VCaP (cell line): ENCODE results near the gene TRPM3.

Experiments used
- H3K27ac ChIP-seq: fragments of 450-650 bp; 2 replicates; pipeline ENCODE4 v1.5.1; 2017
- TF ChIP-seq, protein P1 (sequence below): fragments of 450-650 bp; conservative IDR thresholded peaks from 2 replicates; pipeline ENCODE4 v1.5.1; 2017; ENCODE audit warnings: mild to moderate bottlenecking, moderate library complexity

Gene TRPM3

DNA sequence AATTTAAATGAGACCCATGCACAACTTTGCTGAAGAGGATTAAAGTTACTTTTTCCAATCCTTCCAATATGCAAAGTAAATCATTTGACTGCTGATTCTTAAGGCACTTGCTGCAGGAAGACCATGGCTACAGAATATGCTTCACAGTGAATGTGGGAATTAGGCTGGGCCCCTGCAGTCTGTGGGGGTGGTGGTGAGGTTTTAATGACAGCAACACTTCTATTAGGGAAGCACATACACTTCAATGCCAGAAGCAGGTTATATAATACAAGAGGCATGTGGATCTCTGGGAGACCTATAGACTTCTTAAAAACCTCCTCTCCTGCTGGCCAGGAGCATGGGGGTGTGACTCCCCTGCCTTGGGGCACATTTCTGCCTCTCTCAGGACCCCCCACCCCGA is 582.4 kb downstream of the TRPM3 start:
- TF ChIP-seq, protein P1, sequence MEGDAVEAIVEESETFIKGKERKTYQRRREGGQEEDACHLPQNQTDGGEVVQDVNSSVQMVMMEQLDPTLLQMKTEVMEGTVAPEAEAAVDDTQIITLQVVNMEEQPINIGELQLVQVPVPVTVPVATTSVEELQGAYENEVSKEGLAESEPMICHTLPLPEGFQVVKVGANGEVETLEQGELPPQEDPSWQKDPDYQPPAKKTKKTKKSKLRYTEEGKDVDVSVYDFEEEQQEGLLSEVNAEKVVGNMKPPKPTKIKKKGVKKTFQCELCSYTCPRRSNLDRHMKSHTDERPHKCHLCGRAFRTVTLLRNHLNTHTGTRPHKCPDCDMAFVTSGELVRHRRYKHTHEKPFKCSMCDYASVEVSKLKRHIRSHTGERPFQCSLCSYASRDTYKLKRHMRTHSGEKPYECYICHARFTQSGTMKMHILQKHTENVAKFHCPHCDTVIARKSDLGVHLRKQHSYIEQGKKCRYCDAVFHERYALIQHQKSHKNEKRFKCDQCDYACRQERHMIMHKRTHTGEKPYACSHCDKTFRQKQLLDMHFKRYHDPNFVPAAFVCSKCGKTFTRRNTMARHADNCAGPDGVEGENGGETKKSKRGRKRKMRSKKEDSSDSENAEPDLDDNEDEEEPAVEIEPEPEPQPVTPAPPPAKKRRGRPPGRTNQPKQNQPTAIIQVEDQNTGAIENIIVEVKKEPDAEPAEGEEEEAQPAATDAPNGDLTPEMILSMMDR = no peak
- no peak overlapping the region for H3K27ac ChIP-seq

DNA sequence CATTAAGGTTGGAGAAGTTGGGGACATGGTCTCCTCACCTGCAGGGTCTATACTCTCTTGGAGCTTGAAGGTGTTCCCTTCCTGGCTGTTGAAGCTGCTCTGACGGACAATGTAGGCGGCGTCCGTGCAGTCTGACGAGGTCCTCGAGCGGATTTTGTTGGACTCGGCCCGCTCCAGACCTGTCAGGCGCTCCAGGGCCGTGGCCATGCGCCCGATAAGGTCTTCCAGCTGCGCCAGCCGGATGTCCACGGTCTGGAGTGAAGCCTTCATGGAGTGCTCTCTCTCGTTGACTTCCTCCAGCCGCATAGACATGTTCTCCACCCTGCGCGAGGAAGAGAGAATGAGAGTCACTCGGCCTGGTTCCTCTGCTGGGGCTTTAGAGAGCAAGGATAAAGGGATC is 584.3 kb downstream of the TRPM3 start:
- TF ChIP-seq, protein P1 = no peak
- H3K27ac ChIP-seq = no peak overlapping the region

DNA sequence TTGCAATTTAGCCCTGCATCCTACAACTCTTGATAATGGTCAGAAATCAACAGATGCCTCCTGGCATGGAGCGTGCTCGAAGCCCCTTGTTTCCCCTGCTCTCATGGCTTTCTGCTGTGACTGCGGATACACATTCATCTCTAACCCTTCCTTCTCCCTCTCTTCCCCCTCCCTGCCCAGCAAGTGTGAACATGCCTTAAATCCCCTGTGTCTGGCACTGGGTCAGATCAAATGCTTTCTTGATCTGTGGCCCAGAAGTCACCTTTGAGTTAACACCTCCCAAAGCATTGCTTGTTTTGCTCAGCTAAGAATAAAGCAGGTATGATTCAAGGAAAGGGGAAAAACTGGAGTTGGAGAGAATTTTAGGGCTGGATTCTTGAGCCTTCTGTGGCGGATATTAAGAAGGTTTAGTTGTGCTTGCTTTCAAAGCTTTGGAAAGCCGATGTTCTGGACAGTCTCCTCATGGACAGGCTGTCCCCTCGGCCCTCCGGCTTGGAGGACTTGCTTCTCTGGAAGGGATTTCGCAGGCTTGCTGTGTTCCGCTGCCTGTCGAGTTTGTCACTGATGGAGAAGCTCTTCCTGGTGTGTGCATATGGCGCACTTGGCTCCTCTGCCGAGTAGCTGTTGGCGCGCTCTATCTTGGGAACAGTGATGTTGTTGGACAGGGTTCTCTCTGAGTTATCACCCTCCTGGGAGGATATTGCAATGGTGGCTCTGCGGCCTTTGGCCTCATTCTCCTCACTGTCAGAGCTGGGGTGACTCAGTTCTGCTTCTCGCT is 585.7 kb downstream of the TRPM3 start:
- TF ChIP-seq, protein P1 = no peak
- H3K27ac ChIP-seq = no peak overlapping the region

DNA sequence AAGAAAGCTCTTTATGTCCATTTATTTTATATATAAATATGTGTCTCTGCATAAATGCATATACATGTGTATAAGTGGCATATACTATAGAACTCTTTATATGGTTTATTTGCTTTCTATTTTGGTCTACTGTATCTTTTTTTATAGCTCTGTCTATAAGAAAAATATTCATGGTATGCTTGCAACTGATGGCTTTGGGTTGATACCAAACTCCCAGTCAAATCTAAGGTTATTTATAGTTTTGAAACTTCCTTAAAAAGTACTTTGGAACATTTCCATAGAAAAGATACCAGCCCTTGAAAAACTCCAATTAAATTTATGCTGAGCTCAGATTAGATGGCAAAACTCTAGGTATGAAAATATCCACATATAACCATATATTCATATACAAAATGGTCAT is 587.0 kb downstream of the TRPM3 start:
- TF ChIP-seq, protein P1 = no peak

DNA sequence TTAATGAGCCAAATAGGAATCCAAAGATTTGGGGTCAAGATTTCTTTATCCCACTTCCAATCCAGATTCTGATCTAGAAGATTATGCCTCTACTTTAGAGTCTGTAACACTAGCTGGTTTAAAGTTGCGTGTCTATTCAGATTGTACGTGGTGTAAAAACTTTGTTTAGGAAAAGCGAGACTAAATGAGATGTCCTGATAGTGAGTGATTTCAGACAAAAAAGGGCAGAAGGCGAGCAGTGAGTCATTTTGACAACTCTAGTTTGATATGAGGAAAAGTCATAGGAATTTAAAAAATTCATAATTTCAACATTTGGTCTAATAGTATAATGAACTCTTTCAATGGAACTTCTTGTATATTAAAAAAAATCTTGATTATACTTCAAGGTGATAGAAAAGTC is 587.4 kb downstream of the TRPM3 start:
- H3K27ac ChIP-seq = no peak overlapping the region

More for the DNA sequence above, 587.0 kb downstream of the TRPM3 start:
- no peak overlapping the region for H3K27ac ChIP-seq

DNA sequence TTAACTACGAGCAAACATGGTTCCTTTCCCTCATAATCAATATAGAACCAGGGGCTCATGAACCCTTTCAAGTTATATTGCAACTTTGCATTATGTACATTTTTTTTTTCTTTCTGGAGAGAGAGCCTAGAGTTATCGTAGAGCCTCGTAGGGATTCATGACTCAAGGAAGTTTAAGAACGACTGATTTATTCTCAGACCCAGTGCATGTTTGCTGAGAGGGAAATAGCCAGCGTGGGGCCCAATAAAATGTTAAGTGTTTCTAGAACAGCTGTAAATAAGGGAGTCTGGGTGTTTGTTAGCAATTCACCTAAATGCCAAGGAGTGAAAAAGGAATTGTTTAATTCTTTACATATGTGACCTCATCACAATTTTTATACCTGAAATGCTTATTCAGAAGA is 587.9 kb downstream of the TRPM3 start:
- TF ChIP-seq, protein P1 = no peak
- no peak overlapping the region for H3K27ac ChIP-seq

More for the DNA sequence above, 587.4 kb downstream of the TRPM3 start:
- TF ChIP-seq, protein P1 = no peak

DNA sequence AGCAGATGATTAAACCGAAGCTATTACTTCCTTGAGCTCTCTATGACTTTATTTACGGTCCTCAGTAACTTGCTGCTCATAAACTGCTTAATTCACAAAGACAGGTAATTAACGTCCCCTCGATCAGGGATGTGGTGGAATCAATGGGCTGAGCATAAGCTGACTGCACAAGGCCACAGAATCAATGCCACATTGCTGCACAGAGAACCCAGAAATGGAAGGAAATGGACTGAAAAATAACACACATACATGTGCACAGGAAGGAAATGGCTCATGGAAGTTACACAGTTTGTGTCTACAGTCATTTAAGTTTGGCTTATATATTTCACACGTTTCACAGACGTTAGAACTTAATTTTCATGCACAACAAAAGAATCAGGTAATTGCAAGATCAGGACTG is 588.7 kb downstream of the TRPM3 start:
- TF ChIP-seq, protein P1 = no peak
- H3K27ac ChIP-seq = no peak overlapping the region
